GM19193 (cell line): ENCODE results near the gene ANKS1A.

Experiments
- POLR2A ChIP-seq: IDR thresholded peaks from 4 replicates; pipeline ENCODE4 v1.6.1; 2011; ENCODE audit not compliant: insufficient read depth, insufficient read length; ENCODE audit errors: extremely low read depth

ANKS1A gene

GRCh38 chr6:35042031-35042815, 153.2 kb downstream of the ANKS1A start:
- TF ChIP-seq POLR2A: no peak

- TF ChIP-seq POLR2A: no peak
These were observed 154.5 kb downstream of the ANKS1A start for GRCh38 chr6:35043381-35044130.

GRCh38 chr6:35044145-35044745, 155.2 kb downstream of the ANKS1A start:
- no peak for TF ChIP-seq POLR2A

GRCh38 chr6:35044761-35045421, 155.8 kb downstream of the ANKS1A start:
- TF ChIP-seq POLR2A: no peak

GRCh38 chr6:35046103-35046502, 157.0 kb downstream of the ANKS1A start:
- TF ChIP-seq POLR2A: no peak

GRCh38 chr6:35046862-35047261, 157.8 kb downstream of the ANKS1A start:
- no peak for TF ChIP-seq POLR2A

GRCh38 chr6:35047265-35048011, 158.4 kb downstream of the ANKS1A start:
- TF ChIP-seq POLR2A: no peak

GRCh38 chr6:35048031-35048613, 159.1 kb downstream of the ANKS1A start:
- TF ChIP-seq POLR2A: no peak

GRCh38 chr6:35048631-35049083, 159.6 kb downstream of the ANKS1A start:
- TF ChIP-seq POLR2A: no peak

- TF ChIP-seq POLR2A: no peak
These were observed 160.2 kb downstream of the ANKS1A start for GRCh38 chr6:35049156-35049735.

- no peak for TF ChIP-seq POLR2A
These were observed 161.1 kb downstream of the ANKS1A start for GRCh38 chr6:35049900-35050756.

- TF ChIP-seq POLR2A: no peak
These were observed 161.8 kb downstream of the ANKS1A start for GRCh38 chr6:35050757-35051330.
